ENCODE results near the gene NPAS1. TPM values are rescaled to one million over a fixed set of nuclear protein-coding genes. Genes with fewer than 3 reads are reported as not detected.

The NPAS1 gene
- total RNA-seq, 1 donor from 2014 or later: 1.7 TPM

DNA sequence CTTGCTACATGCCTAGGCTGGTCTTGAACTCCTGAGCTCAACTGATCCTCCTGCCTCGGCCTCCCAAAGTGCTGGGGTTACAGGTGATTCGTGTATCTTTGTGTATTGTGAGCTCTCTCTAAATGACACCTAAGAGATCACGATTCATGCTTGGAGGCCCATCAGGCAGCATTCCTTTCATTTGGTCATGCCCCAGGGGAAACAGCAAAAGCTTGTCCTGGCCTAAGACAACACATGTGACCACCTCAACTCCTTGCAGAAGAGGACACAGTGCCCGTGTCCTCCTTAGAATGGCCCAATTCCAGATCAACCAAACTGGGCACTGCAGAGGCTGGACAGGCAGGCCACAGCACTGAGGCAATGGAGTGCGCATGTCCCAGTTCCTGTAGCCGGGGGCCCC lies 61.5 kb downstream of the NPAS1 start:
- no peak overlapping the region for H3K4me3 Mint-ChIP-seq (ENCODE audit: unreplicated experiment)
- TF ChIP-seq, protein P1, sequence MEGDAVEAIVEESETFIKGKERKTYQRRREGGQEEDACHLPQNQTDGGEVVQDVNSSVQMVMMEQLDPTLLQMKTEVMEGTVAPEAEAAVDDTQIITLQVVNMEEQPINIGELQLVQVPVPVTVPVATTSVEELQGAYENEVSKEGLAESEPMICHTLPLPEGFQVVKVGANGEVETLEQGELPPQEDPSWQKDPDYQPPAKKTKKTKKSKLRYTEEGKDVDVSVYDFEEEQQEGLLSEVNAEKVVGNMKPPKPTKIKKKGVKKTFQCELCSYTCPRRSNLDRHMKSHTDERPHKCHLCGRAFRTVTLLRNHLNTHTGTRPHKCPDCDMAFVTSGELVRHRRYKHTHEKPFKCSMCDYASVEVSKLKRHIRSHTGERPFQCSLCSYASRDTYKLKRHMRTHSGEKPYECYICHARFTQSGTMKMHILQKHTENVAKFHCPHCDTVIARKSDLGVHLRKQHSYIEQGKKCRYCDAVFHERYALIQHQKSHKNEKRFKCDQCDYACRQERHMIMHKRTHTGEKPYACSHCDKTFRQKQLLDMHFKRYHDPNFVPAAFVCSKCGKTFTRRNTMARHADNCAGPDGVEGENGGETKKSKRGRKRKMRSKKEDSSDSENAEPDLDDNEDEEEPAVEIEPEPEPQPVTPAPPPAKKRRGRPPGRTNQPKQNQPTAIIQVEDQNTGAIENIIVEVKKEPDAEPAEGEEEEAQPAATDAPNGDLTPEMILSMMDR (IDR thresholded peaks at IDR 0.05; ENCODE audit: partially characterized antibody, unreplicated experiment): no peak
- H3K9me3 Mint-ChIP-seq (ENCODE audit: unreplicated experiment): no peaks in the 10 kb centered on the region
- H3K27me3 Mint-ChIP-seq (ENCODE audit: unreplicated experiment): peaks cover 1% of the 10 kb centered on the region
- H3K4me1 Mint-ChIP-seq (ENCODE audit: low read depth, unreplicated experiment): peaks cover 6% of the 10 kb centered on the region
- no peaks in the 10 kb centered on the region for H3K36me3 Mint-ChIP-seq (ENCODE audit: unreplicated experiment)
- DNase-seq: no peak
- no peak overlapping the region for H3K27ac Mint-ChIP-seq (ENCODE audit: unreplicated experiment)

DNA sequence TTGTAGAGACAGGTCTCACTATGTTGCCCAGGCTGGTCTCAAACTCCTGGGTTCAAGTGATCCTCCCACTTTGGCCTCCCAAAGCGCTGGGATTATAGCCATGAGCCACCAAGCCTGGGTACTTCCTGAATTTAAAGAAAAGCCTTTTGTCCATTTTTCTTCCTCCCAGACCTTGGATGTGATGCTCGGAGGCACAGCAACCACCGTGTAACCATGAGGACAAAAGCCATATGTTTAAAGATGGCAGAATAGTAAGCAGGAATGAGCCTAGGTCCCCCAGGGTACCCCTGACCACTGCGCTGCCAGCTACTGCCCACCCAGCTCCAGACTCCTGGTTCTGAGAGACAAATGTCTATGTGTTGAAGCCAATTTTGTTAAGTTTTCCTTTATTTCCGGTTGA lies 62.9 kb downstream of the NPAS1 start:
- H3K27ac Mint-ChIP-seq (ENCODE audit: unreplicated experiment): no peak overlapping the region
- no peak for DNase-seq
- peaks cover 1% of the 10 kb centered on the region for H3K27me3 Mint-ChIP-seq (ENCODE audit: unreplicated experiment)
- peaks cover 6% of the 10 kb centered on the region for H3K4me1 Mint-ChIP-seq (ENCODE audit: low read depth, unreplicated experiment)
- TF ChIP-seq, protein P1 (IDR thresholded peaks at IDR 0.05; ENCODE audit: partially characterized antibody, unreplicated experiment): no peak
- no peaks in the 10 kb centered on the region for H3K9me3 Mint-ChIP-seq (ENCODE audit: unreplicated experiment)
- no peak overlapping the region for H3K4me3 Mint-ChIP-seq (ENCODE audit: unreplicated experiment)
- H3K36me3 Mint-ChIP-seq (ENCODE audit: unreplicated experiment): no peaks in the 10 kb centered on the region

DNA sequence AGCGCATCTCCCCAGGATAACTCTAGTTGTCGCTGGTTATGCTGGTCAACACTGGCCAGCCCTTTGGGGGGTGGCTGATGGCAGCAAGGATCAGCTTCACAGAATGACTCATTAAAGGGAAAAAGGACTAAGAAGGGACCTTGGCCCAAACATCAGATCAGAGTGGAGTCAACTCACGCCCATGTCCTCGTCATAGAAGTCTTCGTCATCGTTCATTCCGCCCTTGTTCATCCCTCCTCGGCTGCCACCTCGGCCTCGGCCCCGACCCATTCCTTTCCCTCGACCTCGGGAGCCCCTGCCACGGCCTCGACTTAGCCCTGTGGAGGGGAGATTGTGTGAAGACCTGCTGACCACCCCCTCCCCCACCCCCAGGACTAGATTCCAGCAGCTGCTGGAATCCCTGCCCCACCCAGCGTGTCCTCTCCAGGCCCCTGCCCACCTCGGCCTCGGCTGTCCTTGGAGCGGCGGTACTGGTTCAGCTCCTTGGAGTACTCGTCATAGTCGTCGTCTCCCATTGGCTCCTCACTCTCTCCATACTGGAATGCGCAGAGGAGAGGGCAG lies 65.3 kb downstream of the NPAS1 start:
- DNase-seq: no peak
- no peak overlapping the region for H3K4me3 Mint-ChIP-seq (ENCODE audit: unreplicated experiment)
- H3K4me1 Mint-ChIP-seq (ENCODE audit: low read depth, unreplicated experiment): peaks cover 6% of the 10 kb centered on the region
- no peaks in the 10 kb centered on the region for H3K9me3 Mint-ChIP-seq (ENCODE audit: unreplicated experiment)
- no peaks in the 10 kb centered on the region for H3K36me3 Mint-ChIP-seq (ENCODE audit: unreplicated experiment)
- TF ChIP-seq, protein P1 (IDR thresholded peaks at IDR 0.05; ENCODE audit: partially characterized antibody, unreplicated experiment): no peak
- peaks cover 1% of the 10 kb centered on the region for H3K27me3 Mint-ChIP-seq (ENCODE audit: unreplicated experiment)
- H3K27ac Mint-ChIP-seq (ENCODE audit: unreplicated experiment): no peak overlapping the region

DNA sequence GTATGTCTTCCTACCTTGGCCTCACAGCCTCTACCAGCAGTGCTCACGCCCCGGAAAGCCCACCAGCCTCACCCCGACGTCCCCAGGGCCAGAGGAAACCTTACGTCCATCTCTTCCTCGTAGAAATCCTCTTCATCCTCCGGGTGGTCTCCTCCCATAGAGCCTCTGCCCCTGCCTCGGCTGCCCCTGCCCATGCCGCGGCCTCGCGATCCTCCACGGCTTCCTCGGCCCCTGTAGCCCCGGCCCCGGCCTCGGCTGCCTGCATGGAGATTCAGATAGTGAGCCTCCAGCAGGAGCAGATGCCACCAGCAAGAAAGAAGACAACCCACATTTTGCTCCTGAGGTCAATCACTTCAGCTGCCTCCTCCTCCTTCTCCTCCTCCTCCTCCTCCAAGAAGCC lies 66.6 kb downstream of the NPAS1 start:
- Mint-ChIP-seq H3K27ac (ENCODE audit: unreplicated experiment) (no peak overlapping the region), H3K36me3 (ENCODE audit: unreplicated experiment) (no peaks in the 10 kb centered on the region), H3K9me3 (ENCODE audit: unreplicated experiment) (no peaks in the 10 kb centered on the region), H3K4me3 (ENCODE audit: unreplicated experiment) (no peak overlapping the region), H3K27me3 (ENCODE audit: unreplicated experiment) (peaks cover 4% of the 10 kb centered on the region), H3K4me1 (ENCODE audit: low read depth, unreplicated experiment) (no peaks in the 10 kb centered on the region)
- TF ChIP-seq, protein P1 (IDR thresholded peaks at IDR 0.05; ENCODE audit: partially characterized antibody, unreplicated experiment): no peak
- no peak for DNase-seq

DNA sequence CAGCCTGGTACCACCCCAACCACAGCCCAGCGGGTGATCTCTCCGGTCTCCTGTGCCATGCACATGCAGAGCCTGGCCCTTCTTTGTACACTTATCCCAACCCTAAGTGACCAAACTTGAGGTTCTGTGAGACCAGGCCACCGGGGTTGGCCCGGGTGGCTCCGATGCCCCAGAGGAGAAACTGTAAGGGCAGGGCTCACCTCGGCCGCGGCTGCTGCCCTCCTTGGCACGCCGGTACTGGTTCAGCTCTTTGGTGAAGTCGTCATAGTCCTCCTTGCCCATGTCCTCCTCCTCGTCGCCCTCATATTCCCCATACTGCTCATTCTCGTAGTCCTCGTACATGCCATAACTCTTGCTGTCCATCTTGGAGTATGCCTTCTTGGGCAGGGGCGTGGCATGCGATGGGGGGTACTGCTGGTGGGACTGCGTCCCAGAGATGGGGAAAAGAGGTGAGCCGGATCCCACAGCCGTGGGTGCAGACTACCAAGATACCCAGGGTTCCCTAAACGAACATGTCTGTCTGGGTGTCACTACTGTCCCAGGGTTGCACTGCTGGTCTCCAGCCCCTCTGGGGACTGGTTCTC lies 70.2 kb downstream of the NPAS1 start:
- Mint-ChIP-seq H3K27ac (ENCODE audit: unreplicated experiment) (no peak overlapping the region), H3K9me3 (ENCODE audit: unreplicated experiment) (peaks cover 3% of the 10 kb centered on the region), H3K4me1 (ENCODE audit: low read depth, unreplicated experiment) (peaks cover 3% of the 10 kb centered on the region), H3K4me3 (ENCODE audit: unreplicated experiment) (no peak overlapping the region), H3K36me3 (ENCODE audit: unreplicated experiment) (no peaks in the 10 kb centered on the region), H3K27me3 (ENCODE audit: unreplicated experiment) (peaks cover 4% of the 10 kb centered on the region)
- TF ChIP-seq, protein P1 (IDR thresholded peaks at IDR 0.05; ENCODE audit: partially characterized antibody, unreplicated experiment): no peak
- no peak for DNase-seq
